ENCODE data around the gene SLC18B1. TPM values are rescaled to one million over a fixed set of nuclear protein-coding genes. Genes with fewer than 3 reads are reported as not detected.
A peak's percentile ranks its signal among the peaks of the same experiment; 100 is the strongest.

SLC18B1 gene
- total and polyA plus RNA-seq, 2 of the 13 experiments (the other 11 are each of a cell fraction or from before 2014, with no cell fraction given): 11.4 to 13.8 TPM

- Histone ChIP-seq H3K79me2 (ENCODE audit: insufficient read depth, low read length) (peaks cover 26% of the 10 kb centered on the region), H3K9ac (ENCODE audit: insufficient read depth, low read depth, low read length) (no peak overlapping the region), H3K4me2 (ENCODE audit: low read depth, low read length) (no peak overlapping the region), H3K27me3 (ENCODE audit: control insufficient read depth in 1 of 2, insufficient read depth in 2 of 2, low read length in 2 of 2) (no peaks in the 10 kb centered on the region; a peak in 1 of 5 replicates), H4K20me1 (ENCODE audit: insufficient read depth, low read length) (peaks cover 53% of the 10 kb centered on the region), H2AFZ (ENCODE audit: low read length) (no peak overlapping the region), H3K36me3 (replicated peaks in 1 of 2; ENCODE audit: control insufficient read depth in 1 of 2, insufficient read depth in 2 of 2, low read length in 2 of 2) (peaks cover 9 to 39% of the 10 kb centered on the region in 2 experiments), H3K27ac (ENCODE audit: extremely low read length, insufficient read depth, low read length) (peak overlapping the region; percentile 10), H3K4me3 (replicated peaks in 1 of 3; ENCODE audit: insufficient read depth in 1 of 3, low read depth in 2 of 3, low read length in 3 of 3) (no peak overlapping the region), H3K4me1 (ENCODE audit: insufficient read depth, low read length) (peaks cover 47% of the 10 kb centered on the region), H3K9me3 (ENCODE audit: low read length) (no peaks in the 10 kb centered on the region)
- intact Hi-C loops (cut with micrococcal nuclease; ENCODE audit: unreplicated experiment): loop anchor here (5.0 to 10.0 kb wide), 2 partner anchors 218 to 865 kb away; partner anchors contain the start of gene CCN2
- ChIA-PET CTCF (ENCODE audit: low intra/inter-chr PET ratio, low total read pairs) (no interaction called here), POLR2A (interaction anchor here (1.7 to 2.6 kb wide), 3 partner anchors 21 to 215 kb away, joined by 6 to 8 read pairs (median 7); partner anchors contain the start of gene SLC18B1)
- DNase-seq (ENCODE audit: low spot score): peak; percentile 12
- no TSS peak for BruUV-seq (replicated peaks)
- no peak for FAIRE-seq
- in situ Hi-C loops (cut with HindIII; ENCODE audit: extremely low pct_ligation_motif_present, low pct_unique_long_range_greater_than_20kb): loop anchor here (10.0 kb wide), 2 partner anchors 225 to 735 kb away; no protein-coding TSS in a partner anchor
- peak; percentile 10 for ATAC-seq
- 76% methylated on average over 4 of the region's 4 CpGs for WGBS (ENCODE audit: low lambda C conversion rate)
- TF ChIP-seq DMTF1 (CRISPR knock-in tag; IDR thresholded peaks at IDR 0.05): no peak
- peak; percentile 28; the same call in 1 of the 2 replicates for TF ChIP-seq TMF1 (CRISPR knock-in tag; IDR thresholded peaks at IDR 0.05; ENCODE audit: low read depth)
- peak; percentile 61 for TF ChIP-seq PHF5A (CRISPR knock-in tag; IDR thresholded peaks at IDR 0.05; ENCODE audit: low read depth, unreplicated experiment)
- no peak for TF ChIP-seq ZNF776 (CRISPR knock-in tag; IDR thresholded peaks at IDR 0.05)
- no peak for TF ChIP-seq PTBP1 (IDR thresholded peaks at IDR 0.05; ENCODE audit: low read depth, low read length, poor library complexity, severe bottlenecking)
- TF ChIP-seq, protein P1, sequence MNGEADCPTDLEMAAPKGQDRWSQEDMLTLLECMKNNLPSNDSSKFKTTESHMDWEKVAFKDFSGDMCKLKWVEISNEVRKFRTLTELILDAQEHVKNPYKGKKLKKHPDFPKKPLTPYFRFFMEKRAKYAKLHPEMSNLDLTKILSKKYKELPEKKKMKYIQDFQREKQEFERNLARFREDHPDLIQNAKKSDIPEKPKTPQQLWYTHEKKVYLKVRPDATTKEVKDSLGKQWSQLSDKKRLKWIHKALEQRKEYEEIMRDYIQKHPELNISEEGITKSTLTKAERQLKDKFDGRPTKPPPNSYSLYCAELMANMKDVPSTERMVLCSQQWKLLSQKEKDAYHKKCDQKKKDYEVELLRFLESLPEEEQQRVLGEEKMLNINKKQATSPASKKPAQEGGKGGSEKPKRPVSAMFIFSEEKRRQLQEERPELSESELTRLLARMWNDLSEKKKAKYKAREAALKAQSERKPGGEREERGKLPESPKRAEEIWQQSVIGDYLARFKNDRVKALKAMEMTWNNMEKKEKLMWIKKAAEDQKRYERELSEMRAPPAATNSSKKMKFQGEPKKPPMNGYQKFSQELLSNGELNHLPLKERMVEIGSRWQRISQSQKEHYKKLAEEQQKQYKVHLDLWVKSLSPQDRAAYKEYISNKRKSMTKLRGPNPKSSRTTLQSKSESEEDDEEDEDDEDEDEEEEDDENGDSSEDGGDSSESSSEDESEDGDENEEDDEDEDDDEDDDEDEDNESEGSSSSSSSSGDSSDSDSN (CRISPR knock-in tag; IDR thresholded peaks at IDR 0.05): 0 out of 2 replicates have a peak, but pooled peaks have one; percentile 5
- no peak for TF ChIP-seq MED13 (CRISPR knock-in tag; IDR thresholded peaks at IDR 0.05)
- TF ChIP-seq MZF1 (CRISPR knock-in tag; IDR thresholded peaks at IDR 0.05; ENCODE audit: borderline replicate concordance): no peak
- no peak for TF ChIP-seq ZNF724P (CRISPR knock-in tag; IDR thresholded peaks at IDR 0.05; ENCODE audit: borderline replicate concordance)
- 0 out of 2 replicates have a peak, but pooled peaks have one; percentile 39 for TF ChIP-seq ZNF709 (CRISPR knock-in tag; IDR thresholded peaks at IDR 0.05)
- no peak for TF ChIP-seq ARHGAP35 (CRISPR knock-in tag; IDR thresholded peaks at IDR 0.05; ENCODE audit: borderline replicate concordance)
- peak; percentile 74 for TF ChIP-seq POLR2G (IDR thresholded peaks at IDR 0.05; ENCODE audit: low read depth, low read length)
- TF ChIP-seq KLF16 (CRISPR knock-in tag; IDR thresholded peaks at IDR 0.05): 0 out of 4 replicates have a peak, but pooled peaks of 1 of the 2 experiments have one; percentile 29
- TF ChIP-seq NR2F2 (IDR thresholded peaks at IDR 0.05; ENCODE audit: borderline replicate concordance, low read depth): 0 out of 2 replicates have a peak, but pooled peaks have one; percentile 7
- peak; percentile 34; the same call in 1 of the 2 replicates for TF ChIP-seq NKX3-1 (CRISPR knock-in tag; IDR thresholded peaks at IDR 0.05)
- TF ChIP-seq MYPOP (CRISPR knock-in tag; IDR thresholded peaks at IDR 0.05): no peak
- TF ChIP-seq ZNF546 (CRISPR knock-in tag; conservative IDR thresholded peaks at IDR 0.05): no peak
Observed at GRCh38 chr6:132819405-132820161, 21.1 kb upstream of the SLC18B1 start.

Measured in HepG2 (cell line).